ENCODE data around the gene GRIK1. TPM values are rescaled to one million over a fixed set of nuclear protein-coding genes. Genes with fewer than 3 reads are reported as not detected.

Gene GRIK1
- total RNA-seq, 1 experiment from 2014 or later: not detected

DNA sequence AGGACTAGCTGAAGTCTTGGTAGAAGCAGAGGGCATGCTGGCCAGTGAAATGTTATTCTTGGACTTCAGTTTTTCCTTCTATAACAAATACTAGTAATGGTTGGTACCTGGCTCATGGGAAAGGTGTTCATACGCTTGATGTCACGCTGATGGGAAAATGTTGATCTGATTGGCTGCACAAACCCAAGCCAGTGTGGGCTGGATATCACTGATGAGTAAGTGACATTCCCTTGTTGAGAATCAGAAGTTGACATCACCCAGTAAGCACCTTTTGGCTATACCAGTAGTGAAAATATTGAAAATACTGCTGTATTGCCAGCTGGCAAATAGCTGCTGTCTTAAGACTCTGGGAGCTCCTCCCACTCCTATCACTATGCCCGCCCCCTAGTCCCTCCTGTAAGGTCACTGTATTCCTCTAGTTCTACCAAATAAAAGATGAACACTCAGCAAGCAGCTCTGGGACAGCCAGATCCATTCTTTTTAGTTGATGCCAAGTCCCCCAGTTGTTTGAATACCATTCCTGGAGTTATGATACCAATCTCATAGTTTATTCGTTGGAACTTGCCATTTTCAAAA, 168.2 kb downstream of the GRIK1 start:
- CTCF ChIA-PET: no interaction called here
- H3K4me1 Mint-ChIP-seq (ENCODE audit: low read depth, unreplicated experiment): peaks cover 10% of the 10 kb centered on the region
- Histone ChIP-seq H3K27me3 (replicated peaks; ENCODE audit: control insufficient read depth, insufficient read depth, low read length) (no peaks in the 10 kb centered on the region), H3K4me3 (ENCODE audit: low read depth, low read length) (no peak overlapping the region), H3K36me3 (ENCODE audit: control insufficient read depth, insufficient read depth, low read length) (no peaks in the 10 kb centered on the region), H3K9me3 (no peaks in the 10 kb centered on the region), H3K4me1 (no peaks in the 10 kb centered on the region)
- no peaks in the 10 kb centered on the region for H3K9me3 Mint-ChIP-seq (ENCODE audit: unreplicated experiment)
- POLR2A ChIA-PET: no interaction called here
- no peaks in the 10 kb centered on the region for H3K36me3 Mint-ChIP-seq (ENCODE audit: insufficient read depth, unreplicated experiment)
- TF ChIP-seq, protein P1, sequence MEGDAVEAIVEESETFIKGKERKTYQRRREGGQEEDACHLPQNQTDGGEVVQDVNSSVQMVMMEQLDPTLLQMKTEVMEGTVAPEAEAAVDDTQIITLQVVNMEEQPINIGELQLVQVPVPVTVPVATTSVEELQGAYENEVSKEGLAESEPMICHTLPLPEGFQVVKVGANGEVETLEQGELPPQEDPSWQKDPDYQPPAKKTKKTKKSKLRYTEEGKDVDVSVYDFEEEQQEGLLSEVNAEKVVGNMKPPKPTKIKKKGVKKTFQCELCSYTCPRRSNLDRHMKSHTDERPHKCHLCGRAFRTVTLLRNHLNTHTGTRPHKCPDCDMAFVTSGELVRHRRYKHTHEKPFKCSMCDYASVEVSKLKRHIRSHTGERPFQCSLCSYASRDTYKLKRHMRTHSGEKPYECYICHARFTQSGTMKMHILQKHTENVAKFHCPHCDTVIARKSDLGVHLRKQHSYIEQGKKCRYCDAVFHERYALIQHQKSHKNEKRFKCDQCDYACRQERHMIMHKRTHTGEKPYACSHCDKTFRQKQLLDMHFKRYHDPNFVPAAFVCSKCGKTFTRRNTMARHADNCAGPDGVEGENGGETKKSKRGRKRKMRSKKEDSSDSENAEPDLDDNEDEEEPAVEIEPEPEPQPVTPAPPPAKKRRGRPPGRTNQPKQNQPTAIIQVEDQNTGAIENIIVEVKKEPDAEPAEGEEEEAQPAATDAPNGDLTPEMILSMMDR (IDR thresholded peaks at IDR 0.05; ENCODE audit: insufficient read depth in 1 of 2, low read depth in 1 of 2, low read length in 1 of 2, severe bottlenecking in 1 of 2, unreplicated experiment in 1 of 2): no peak
- intact Hi-C loops (cut with micrococcal nuclease; ENCODE audit: unreplicated experiment): no loop called here
- no peak overlapping the region for H3K27ac Mint-ChIP-seq (ENCODE audit: unreplicated experiment)
- no peak for DNase-seq
- H3K4me3 Mint-ChIP-seq (ENCODE audit: unreplicated experiment): no peak overlapping the region
- peaks cover 30% of the 10 kb centered on the region for H3K27me3 Mint-ChIP-seq (ENCODE audit: insufficient read depth, unreplicated experiment)
- BruUV-seq (replicated peaks): no TSS peak

DNA sequence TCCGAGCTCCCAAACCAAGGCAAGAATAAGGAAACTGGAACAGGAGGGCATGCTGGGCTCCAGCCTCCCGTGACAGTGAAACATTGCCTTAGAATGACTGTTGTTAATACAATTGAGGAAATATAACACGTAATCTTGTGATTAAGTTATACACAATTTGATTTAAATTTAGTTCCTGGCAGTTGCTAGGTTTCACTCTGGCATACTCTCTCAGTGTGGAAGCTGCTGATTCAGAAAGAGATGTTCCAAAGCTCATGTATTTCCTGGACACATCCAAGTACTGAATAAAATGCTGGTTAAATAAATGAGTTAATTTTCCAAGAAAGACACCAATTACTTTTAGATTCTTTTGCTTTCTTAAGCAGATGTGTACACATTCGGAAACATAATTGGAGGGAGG, 176.1 kb downstream of the GRIK1 start:
- ChIA-PET CTCF (no interaction called here), POLR2A (no interaction called here)
- no peak overlapping the region for H3K27ac Mint-ChIP-seq (ENCODE audit: unreplicated experiment)
- H3K9me3 Mint-ChIP-seq (ENCODE audit: unreplicated experiment): no peaks in the 10 kb centered on the region
- Histone ChIP-seq H3K36me3 (ENCODE audit: control insufficient read depth, insufficient read depth, low read length) (no peaks in the 10 kb centered on the region), H3K4me1 (no peaks in the 10 kb centered on the region), H3K9me3 (no peaks in the 10 kb centered on the region), H3K4me3 (ENCODE audit: low read depth, low read length) (no peak overlapping the region), H3K27me3 (replicated peaks; ENCODE audit: control insufficient read depth, insufficient read depth, low read length) (no peaks in the 10 kb centered on the region; the same call in none of the 2 replicates)
- BruUV-seq (replicated peaks): no TSS peak
- intact Hi-C loops (cut with micrococcal nuclease; ENCODE audit: unreplicated experiment): no loop called here
- no peak overlapping the region for H3K4me3 Mint-ChIP-seq (ENCODE audit: unreplicated experiment)
- H3K36me3 Mint-ChIP-seq (ENCODE audit: insufficient read depth, unreplicated experiment): no peaks in the 10 kb centered on the region
- no peak for DNase-seq
- TF ChIP-seq, protein P1 (IDR thresholded peaks at IDR 0.05; ENCODE audit: insufficient read depth in 1 of 2, low read depth in 1 of 2, low read length in 1 of 2, severe bottlenecking in 1 of 2, unreplicated experiment in 1 of 2): no peak
- peaks cover 27% of the 10 kb centered on the region for H3K27me3 Mint-ChIP-seq (ENCODE audit: insufficient read depth, unreplicated experiment)
- no peaks in the 10 kb centered on the region for H3K4me1 Mint-ChIP-seq (ENCODE audit: low read depth, unreplicated experiment)

DNA sequence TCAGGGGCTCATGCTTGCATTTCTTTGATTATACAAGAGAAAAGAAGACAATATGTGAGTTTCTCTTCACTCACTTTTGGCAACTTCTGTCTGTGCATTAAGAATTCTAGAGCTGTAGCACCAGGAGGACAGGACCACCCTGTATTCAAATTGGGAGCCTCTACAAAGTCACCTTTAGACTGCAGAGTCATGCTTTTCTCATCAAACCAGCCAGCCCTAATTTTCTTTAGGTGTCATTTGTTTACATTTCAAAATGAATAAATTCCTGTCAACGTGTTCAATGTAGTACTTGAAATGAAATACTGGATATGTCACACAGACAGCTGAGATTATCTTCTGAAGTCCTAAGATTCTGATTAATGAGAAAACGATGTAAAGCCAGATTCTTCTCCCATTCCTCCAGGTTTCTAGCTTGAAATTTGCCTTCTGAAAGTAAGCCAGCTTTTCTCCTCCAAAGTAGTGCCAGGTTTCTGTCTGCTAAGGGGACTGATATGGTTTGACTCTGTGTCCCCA, 177.2 kb downstream of the GRIK1 start:
- no peaks in the 10 kb centered on the region for H3K9me3 ChIP-seq
- BruUV-seq (replicated peaks): no TSS peak
- no peaks in the 10 kb centered on the region for H3K36me3 ChIP-seq (ENCODE audit: control insufficient read depth, insufficient read depth, low read length)
- Mint-ChIP-seq H3K36me3 (ENCODE audit: insufficient read depth, unreplicated experiment) (no peaks in the 10 kb centered on the region), H3K27me3 (ENCODE audit: insufficient read depth, unreplicated experiment) (peaks cover 21% of the 10 kb centered on the region), H3K4me1 (ENCODE audit: low read depth, unreplicated experiment) (no peaks in the 10 kb centered on the region), H3K9me3 (ENCODE audit: unreplicated experiment) (no peaks in the 10 kb centered on the region), H3K4me3 (ENCODE audit: unreplicated experiment) (no peak overlapping the region), H3K27ac (ENCODE audit: unreplicated experiment) (no peak overlapping the region)
- TF ChIP-seq, protein P1 (IDR thresholded peaks at IDR 0.05; ENCODE audit: insufficient read depth in 1 of 2, low read depth in 1 of 2, low read length in 1 of 2, severe bottlenecking in 1 of 2, unreplicated experiment in 1 of 2): no peak
- no peaks in the 10 kb centered on the region; the same call in none of the 2 replicates for H3K27me3 ChIP-seq (replicated peaks; ENCODE audit: control insufficient read depth, insufficient read depth, low read length)
- H3K4me3 ChIP-seq (ENCODE audit: low read depth, low read length): no peak overlapping the region
- no peak for DNase-seq
- ChIA-PET CTCF (no interaction called here), POLR2A (no interaction called here)
- intact Hi-C loops (cut with micrococcal nuclease; ENCODE audit: unreplicated experiment): no loop called here
- no peaks in the 10 kb centered on the region for H3K4me1 ChIP-seq

All from Caco-2 (cell line).